Transverse colon (tissue), 4 donors: ENCODE measurements around the gene FOXO1. TPM values are rescaled to one million over a fixed set of nuclear protein-coding genes. Genes with fewer than 3 reads are reported as not detected.
A peak's percentile ranks its signal among the peaks of the same experiment; 100 is the strongest.

ENCODE experiments used
- DNase-seq: peaks from one replicate; pipeline ENCODE4 v3.0.0-alpha.2; 2019
- H3K27ac ChIP-seq, 4 donors: fragments of 200-600 bp; sonication (generic); 2 replicates each; pipeline ENCODE4 v1.5.1; 2016 to 2018; ENCODE audit warnings: inconsistent platforms in 4 of 4
- H3K27me3 ChIP-seq: fragments of 200-600 bp; sonication (generic); 2 replicates; pipeline ENCODE4 v1.5.1; 2017; ENCODE audit warnings: inconsistent platforms
- H3K36me3 ChIP-seq, 4 donors: fragments of 200-600 bp; sonication (generic); 2 replicates each; pipeline ENCODE4 v1.5.1; 2017 to 2019; ENCODE audit warnings: inconsistent platforms in 4 of 4
- H3K4me1 ChIP-seq, 4 donors: fragments of 200-600 bp; sonication (generic); 2 replicates each; pipeline ENCODE4 v1.5.1; 2017 to 2020; ENCODE audit warnings: inconsistent platforms in 4 of 4
- H3K4me3 ChIP-seq, 4 donors: fragments of 200-600 bp; sonication (generic); 1 replicate in 1 of 4; 2 replicates in 3 of 4; pipeline versions ENCODE4 v1.5.1 to v1.6.1; 2017 to 2019; ENCODE audit warnings: inconsistent platforms in 4 of 4
- H3K9me3 ChIP-seq, 2 donors: fragments of 200-600 bp; sonication (generic); 2 replicates each; pipeline ENCODE4 v1.5.1; 2017 to 2019; ENCODE audit warnings: inconsistent platforms in 2 of 2
- EP300 ChIP-seq: sonication (generic); formaldehyde crosslinking; IDR thresholded peaks from one replicate; pipeline ENCODE4 v1.6.1; 2017; ENCODE audit warnings: antibody characterized with exemption, low read depth
- POLR2A ChIP-seq: fragments of 450-650 bp; IDR thresholded peaks from one replicate; pipeline ENCODE4 v1.6.1; 2016; ENCODE audit warnings: antibody characterized with exemption, mild to moderate bottlenecking, moderate library complexity
- POLR2AphosphoS5 ChIP-seq, 3 donors: sonication (generic); formaldehyde crosslinking; IDR thresholded peaks; one replicate each; pipeline ENCODE4 v1.6.1; 2016; ENCODE audit warnings: antibody characterized with exemption in 3 of 3
- WGBS, 2 donors: methylation state at CpG; one replicate each; pipeline ENCODE4 v1.1.5; 2018; ENCODE audit warnings: low coverage in 1 of 2; 5-methylcytosine and 5-hydroxymethylcytosine counted together
- in situ Hi-C, 4 donors: fragments of 200-750 bp; cut with MboI; loops; one replicate each; pipeline versions ENCODE4 v1.15.0 to v1.15.1; 2017; ENCODE audit warnings: low sequenced_read_pairs in 3 of 4, low pct_ligation_motif_present in 1 of 4, low pct_unique_long_range_greater_than_20kb in 1 of 4
- intact Hi-C: fragments of 100-400 bp; cut with DNase I; formaldehyde crosslinking; loops from one replicate; pipeline ENCODE4 v1.15.1; 2023; ENCODE audit warnings: low total_unique reads
- total RNA-seq, 4 donors: library from RNA; depleted of rRNA; stranded (reverse); fragments of >200 nt; gene quantifications; one replicate each; pipeline ENCODE4 v1.1.0, GENCODE V29; 2016
- TF ChIP-seq, protein P1 (sequence below), 5 experiments: fragments of 200-600 bp in 3 of 5; fragments of 450-650 bp in 2 of 5; sonication (generic) in 3 of 5; IDR thresholded peaks; 1 replicate in 2 of 5; 2 replicates in 3 of 5; pipeline ENCODE4 v1.5.1; 2016 to 2017; ENCODE audit warnings: antibody characterized with exemption in 5 of 5, inconsistent platforms in 3 of 5, mild to moderate bottlenecking in 2 of 5, moderate library complexity in 1 of 5

Gene FOXO1
- total RNA-seq, 4 donors from 2014 or later, result 19.1 to 48.9 (median 38.3) TPM

DNA sequence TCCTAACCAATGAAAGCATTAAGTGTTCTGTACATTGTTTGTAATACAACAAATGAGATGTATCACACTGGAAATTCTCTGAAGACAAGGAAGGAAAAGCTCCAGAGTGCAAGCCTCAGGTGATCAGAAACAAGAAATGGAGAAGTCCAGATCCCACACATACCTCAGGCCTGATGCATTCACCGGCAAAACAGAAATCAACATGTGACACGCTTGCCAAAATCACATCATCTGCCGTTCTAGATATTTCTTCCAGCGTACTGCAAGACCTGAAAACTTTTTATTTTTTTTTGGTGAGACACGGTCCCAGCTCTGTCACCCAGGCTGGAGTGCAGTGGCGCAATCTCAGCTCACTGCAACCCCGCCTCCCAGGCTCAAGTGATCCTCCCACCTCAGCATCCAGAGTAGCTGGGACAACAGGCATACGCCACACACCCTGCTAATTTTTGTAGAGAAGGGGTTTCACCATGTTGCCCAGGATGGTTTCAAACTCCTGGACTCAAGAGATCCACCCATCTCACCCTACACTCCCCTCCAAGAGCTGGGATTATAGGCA, 48.6 kb downstream of the FOXO1 start:
- Histone ChIP-seq H3K27me3 (no peaks in the 10 kb centered on the region), H3K27ac (no peak overlapping the region), H3K36me3 (no peaks in the 10 kb centered on the region), H3K4me1 (peaks cover 10 to 49% (median 18%) of the 10 kb centered on the region in 4 donors), H3K4me3 (no peak overlapping the region), H3K9me3 (no peaks in the 10 kb centered on the region)
- WGBS, 2 donors, result 94 to 96% methylated on average over 3 to 8 of the region's 8 CpGs
- no peak for TF ChIP-seq EP300
- TF ChIP-seq POLR2AphosphoS5 (IDR thresholded peaks at IDR 0.05), result no peak
- no peak for TF ChIP-seq POLR2A
- TF ChIP-seq, protein P1, sequence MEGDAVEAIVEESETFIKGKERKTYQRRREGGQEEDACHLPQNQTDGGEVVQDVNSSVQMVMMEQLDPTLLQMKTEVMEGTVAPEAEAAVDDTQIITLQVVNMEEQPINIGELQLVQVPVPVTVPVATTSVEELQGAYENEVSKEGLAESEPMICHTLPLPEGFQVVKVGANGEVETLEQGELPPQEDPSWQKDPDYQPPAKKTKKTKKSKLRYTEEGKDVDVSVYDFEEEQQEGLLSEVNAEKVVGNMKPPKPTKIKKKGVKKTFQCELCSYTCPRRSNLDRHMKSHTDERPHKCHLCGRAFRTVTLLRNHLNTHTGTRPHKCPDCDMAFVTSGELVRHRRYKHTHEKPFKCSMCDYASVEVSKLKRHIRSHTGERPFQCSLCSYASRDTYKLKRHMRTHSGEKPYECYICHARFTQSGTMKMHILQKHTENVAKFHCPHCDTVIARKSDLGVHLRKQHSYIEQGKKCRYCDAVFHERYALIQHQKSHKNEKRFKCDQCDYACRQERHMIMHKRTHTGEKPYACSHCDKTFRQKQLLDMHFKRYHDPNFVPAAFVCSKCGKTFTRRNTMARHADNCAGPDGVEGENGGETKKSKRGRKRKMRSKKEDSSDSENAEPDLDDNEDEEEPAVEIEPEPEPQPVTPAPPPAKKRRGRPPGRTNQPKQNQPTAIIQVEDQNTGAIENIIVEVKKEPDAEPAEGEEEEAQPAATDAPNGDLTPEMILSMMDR (IDR thresholded peaks at IDR 0.05), result no peak
- no peak for DNase-seq
- intact Hi-C loops, result no loop called here
- in situ Hi-C loops, result no loop called here

DNA sequence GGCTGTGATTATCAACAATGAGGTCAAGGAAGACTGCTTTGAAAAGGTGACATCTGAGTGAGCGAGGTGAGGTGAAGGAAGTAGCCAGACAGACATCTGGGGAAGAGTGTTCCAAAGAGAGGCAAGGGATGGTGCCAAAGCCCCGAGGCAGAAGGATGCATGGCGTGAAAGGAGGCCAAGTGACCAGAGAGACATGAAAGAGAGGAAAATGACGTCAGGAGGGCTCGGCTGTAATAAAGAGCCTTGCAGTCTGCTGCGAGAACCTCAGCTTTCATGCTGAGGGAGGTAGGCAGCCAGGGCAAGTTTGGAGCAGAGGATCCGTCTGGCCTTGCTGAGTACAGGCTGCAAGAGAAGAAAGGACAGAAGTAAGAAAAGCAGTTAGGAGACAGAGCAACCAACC, 50.8 kb downstream of the FOXO1 start:
- WGBS, 2 donors, result 73 to 76% methylated on average over 4 to 7 of the region's 7 CpGs
- no peak overlapping the region for H3K4me3 ChIP-seq
- no peaks in the 10 kb centered on the region for H3K9me3 ChIP-seq
- TF ChIP-seq, protein P1 (IDR thresholded peaks at IDR 0.05), result no peak
- no peak for TF ChIP-seq POLR2AphosphoS5 (IDR thresholded peaks at IDR 0.05)
- TF ChIP-seq POLR2A, result no peak
- TF ChIP-seq EP300, result no peak
- no peaks in the 10 kb centered on the region for H3K36me3 ChIP-seq
- H3K27ac ChIP-seq, result no peak overlapping the region
- no peak for DNase-seq
- intact Hi-C loops (no loop called here), in situ Hi-C loops (no loop called here)
- H3K27me3 ChIP-seq, result no peaks in the 10 kb centered on the region
- peaks cover 12 to 64% (median 29%) of the 10 kb centered on the region in 4 donors for H3K4me1 ChIP-seq

DNA sequence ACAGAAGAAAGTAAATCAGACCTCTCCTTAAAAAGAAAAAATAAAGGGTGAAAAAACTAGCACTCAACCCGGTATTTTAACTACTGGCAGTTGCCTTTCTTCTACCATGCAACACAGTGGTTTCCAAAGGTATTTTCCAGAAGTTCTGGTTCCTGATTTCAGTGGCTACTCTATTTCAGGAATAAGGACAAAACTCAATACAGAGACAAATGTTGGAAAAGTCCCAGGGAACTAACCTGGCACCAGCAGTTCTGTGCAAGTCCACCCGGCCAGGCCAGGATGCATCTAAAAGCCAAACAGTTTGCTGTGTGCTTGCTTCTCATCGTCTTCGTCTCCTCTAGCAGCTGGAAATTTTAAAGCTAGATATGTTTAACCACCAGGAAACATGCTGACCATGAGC, 52.5 kb downstream of the FOXO1 start:
- WGBS, 2 donors, result 56 to 78% methylated on average over 4 of the region's 4 CpGs
- intact Hi-C loops, result loop anchor here (2.0 kb wide), 1 partner anchor 45 kb away; no protein-coding TSS in a partner anchor
- Histone ChIP-seq H3K27me3 (no peaks in the 10 kb centered on the region), H3K27ac (peak overlapping the region; percentile 54 to 70 (median 60)), H3K36me3 (no peaks in the 10 kb centered on the region), H3K4me1 (peaks cover 18 to 74% (median 38%) of the 10 kb centered on the region in 4 donors), H3K4me3 (no peak overlapping the region), H3K9me3 (no peaks in the 10 kb centered on the region)
- TF ChIP-seq POLR2AphosphoS5 (IDR thresholded peaks at IDR 0.05) (no peak), EP300 (no peak), POLR2A (no peak)
- TF ChIP-seq, protein P1 (IDR thresholded peaks at IDR 0.05), result no peak
- in situ Hi-C loops, result no loop called here
- no peak for DNase-seq

DNA sequence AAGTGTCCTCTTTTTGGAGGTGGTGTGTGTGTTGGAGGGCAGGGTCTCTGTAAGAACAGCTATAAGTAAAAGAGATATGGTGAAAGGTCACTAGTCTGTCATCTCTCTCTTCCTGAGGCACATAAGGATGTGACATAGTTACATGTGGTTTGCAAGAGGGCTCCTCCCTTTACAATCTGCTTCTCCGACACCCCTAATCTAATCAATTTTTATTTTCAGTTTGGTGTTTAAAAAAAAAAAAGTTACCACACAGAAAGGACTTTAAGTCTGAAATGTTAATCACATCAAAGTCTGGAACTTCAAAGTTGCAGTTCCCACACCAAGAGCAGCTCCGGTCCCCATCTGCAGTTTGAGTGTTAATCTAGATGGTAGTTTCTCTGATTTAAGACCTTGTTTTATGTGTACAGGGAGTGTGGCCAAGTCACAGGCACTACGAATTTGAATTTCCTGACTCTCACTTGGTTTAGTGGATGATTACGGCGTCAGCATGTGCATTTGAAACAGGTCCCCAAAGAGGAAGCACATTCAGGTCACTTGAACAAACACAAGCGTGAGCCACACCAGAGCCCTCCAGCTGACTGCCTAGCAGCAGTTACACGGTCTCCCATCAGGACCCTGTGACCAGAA, 53.1 kb downstream of the FOXO1 start:
- intact Hi-C loops (loop anchor here (2.0 kb wide), 1 partner anchor 45 kb away; no protein-coding TSS in a partner anchor), in situ Hi-C loops (no loop called here)
- no peak for TF ChIP-seq EP300
- TF ChIP-seq POLR2A, result peak; percentile 33
- peak in 2 of 3 donors; percentile 61 to 67 for TF ChIP-seq POLR2AphosphoS5 (IDR thresholded peaks at IDR 0.05)
- TF ChIP-seq, protein P1 (IDR thresholded peaks at IDR 0.05), result no peak
- WGBS, 2 donors, result 21 to 30% methylated on average over 6 to 7 of the region's 7 CpGs
- H3K27me3 ChIP-seq, result no peaks in the 10 kb centered on the region
- H3K9me3 ChIP-seq, result no peaks in the 10 kb centered on the region
- peaks cover 18 to 74% (median 38%) of the 10 kb centered on the region in 4 donors for H3K4me1 ChIP-seq
- DNase-seq, result peak; percentile 63
- peak overlapping the region; percentile 54 to 70 (median 60) for H3K27ac ChIP-seq
- H3K4me3 ChIP-seq, result no peak overlapping the region
- H3K36me3 ChIP-seq, result no peaks in the 10 kb centered on the region
